Liver (tissue), 9 donors: ENCODE measurements around the gene PYM1. TPM values are rescaled to one million over a fixed set of nuclear protein-coding genes. Genes with fewer than 3 reads are reported as not detected.
A peak's percentile ranks its signal among the peaks of the same experiment; 100 is the strongest.

Experiments
- DNase-seq: peaks from one replicate; pipeline ENCODE4 v3.0.0-alpha.2; 2017; ENCODE audit warnings: low spot score
- H3K27ac ChIP-seq, 2 donors: one replicate each; pipeline ENCODE4 v1.7.0; 2013; ENCODE audit warnings: inconsistent platforms in 2 of 2, low read length in 2 of 2, control low read depth in 1 of 2, low read depth in 1 of 2, mild to moderate bottlenecking in 1 of 2
- H3K27me3 ChIP-seq, 4 donors: one replicate each; pipeline versions ENCODE4 v1.6.1 to v1.7.0; 2013; ENCODE audit warnings: low read length in 3 of 4, inconsistent platforms in 1 of 4, mild to moderate bottlenecking in 1 of 4, moderate library complexity in 1 of 4; ENCODE audit not compliant: control insufficient read depth in 4 of 4, insufficient read depth in 4 of 4
- H3K36me3 ChIP-seq, 4 donors: one replicate each; pipeline versions ENCODE4 v1.6.1 to v1.7.0; 2013; ENCODE audit warnings: low read length in 3 of 4, mild to moderate bottlenecking in 3 of 4, low read depth in 1 of 4, moderate library complexity in 1 of 4; ENCODE audit not compliant: control insufficient read depth in 4 of 4, insufficient read depth in 3 of 4
- H3K4me1 ChIP-seq, 4 donors: one replicate each; pipeline versions ENCODE4 v1.6.1 to v1.7.0; 2013; ENCODE audit warnings: low read length in 3 of 4, mild to moderate bottlenecking in 3 of 4, moderate library complexity in 1 of 4; ENCODE audit not compliant: control insufficient read depth in 4 of 4, insufficient read depth in 4 of 4
- H3K4me3 ChIP-seq, 3 donors: one replicate each; pipeline versions ENCODE4 v1.6.1 to v1.7.0; 2013; ENCODE audit warnings: low read length in 3 of 3, control low read depth in 1 of 3, low read depth in 1 of 3, mild to moderate bottlenecking in 1 of 3
- H3K9ac ChIP-seq, 2 donors: one replicate each; pipeline ENCODE4 v1.7.0; 2013; ENCODE audit warnings: low read length in 2 of 2, mild to moderate bottlenecking in 2 of 2, moderate library complexity in 2 of 2, control low read depth in 1 of 2, low read depth in 1 of 2
- H3K9me3 ChIP-seq, 4 donors: one replicate each; pipeline versions ENCODE4 v1.6.1 to v1.7.0; 2013; ENCODE audit warnings: low read length in 3 of 4; ENCODE audit not compliant: control insufficient read depth in 4 of 4
- EGR1 ChIP-seq, 2 donors: IDR thresholded peaks; 2 replicates each; pipeline ENCODE4 v1.6.1; 2016 to 2018; ENCODE audit warnings: antibody characterized with exemption in 2 of 2, low read depth in 2 of 2
- FOXA1 ChIP-seq: IDR thresholded peaks from 2 replicates; pipeline ENCODE4 v1.6.1; 2016; ENCODE audit warnings: antibody characterized with exemption
- FOXA2 ChIP-seq: IDR thresholded peaks from 2 replicates; pipeline ENCODE4 v1.6.1; 2016; ENCODE audit warnings: antibody characterized with exemption
- GABPA ChIP-seq, 2 donors: IDR thresholded peaks in 1 of 2; conservative IDR thresholded peaks in 1 of 2; 2 replicates each; pipeline ENCODE4 v1.6.1; 2016; ENCODE audit warnings: antibody characterized with exemption in 2 of 2, mild to moderate bottlenecking in 1 of 2, moderate library complexity in 1 of 2
- HNF4A ChIP-seq, 2 donors: conservative IDR thresholded peaks; 2 replicates each; pipeline ENCODE4 v1.6.1; 2016; ENCODE audit warnings: antibody characterized with exemption in 2 of 2, mild to moderate bottlenecking in 2 of 2
- HNF4G ChIP-seq: IDR thresholded peaks from 2 replicates; pipeline ENCODE4 v1.6.1; 2016; ENCODE audit warnings: antibody characterized with exemption
- JUND ChIP-seq, 2 donors: IDR thresholded peaks; 2 replicates each; pipeline ENCODE4 v1.6.1; 2016; ENCODE audit warnings: antibody characterized with exemption in 2 of 2
- NR2F2 ChIP-seq: IDR thresholded peaks from 2 replicates; pipeline ENCODE4 v1.6.1; 2016; ENCODE audit warnings: antibody characterized with exemption
- REST ChIP-seq: IDR thresholded peaks from 2 replicates; pipeline ENCODE4 v1.6.1; 2016; ENCODE audit warnings: antibody characterized with exemption, mild to moderate bottlenecking
- RXRA ChIP-seq, 2 donors: IDR thresholded peaks; 2 replicates each; pipeline ENCODE4 v1.6.1; 2017 to 2018; ENCODE audit warnings: antibody characterized with exemption in 2 of 2, mild to moderate bottlenecking in 1 of 2
- SP1 ChIP-seq: IDR thresholded peaks from 2 replicates; pipeline ENCODE4 v1.6.1; 2018; ENCODE audit warnings: antibody characterized with exemption, mild to moderate bottlenecking
- TAF1 ChIP-seq: conservative IDR thresholded peaks from 2 replicates; pipeline ENCODE4 v1.6.1; 2016; ENCODE audit warnings: antibody characterized with exemption, mild to moderate bottlenecking
- YY1 ChIP-seq: IDR thresholded peaks from 2 replicates; pipeline ENCODE4 v1.6.1; 2016; ENCODE audit warnings: antibody characterized with exemption, mild to moderate bottlenecking
- WGBS: extraction: QIAGEN DNeasy Blood & Tissue Kit; methylation state at CpG from one replicate; pipeline ENCODE4 v1.1.7; 2013; 5-methylcytosine and 5-hydroxymethylcytosine counted together
- polyA plus RNA-seq, 2 donors: library from polyadenylated mRNA; stranded (reverse) in 1 of 2; unstranded in 1 of 2; fragments of 200-250 nt in 1 of 2; fragments of >200 nt in 1 of 2; fragmentation: Nextera tagmentation in 1 of 2; extraction: Ambion mirVana in 1 of 2; gene quantifications; one replicate each; pipeline versions ENCODE4 v1.2.1 to v1.2.3, GENCODE V29; 2013 to 2015
- total RNA-seq, 2 donors: library from RNA; depleted of rRNA; stranded (reverse); fragments of >200 nt; gene quantifications; one replicate each; pipeline ENCODE4 v1.2.3, GENCODE V29; 2014
- TF ChIP-seq, protein P1 (sequence below): fragments of 150-350 bp; IDR thresholded peaks from 2 replicates; pipeline ENCODE4 v1.5.1; 2017; ENCODE audit warnings: improper control_type of control experiment, low read depth, low read length; ENCODE audit not compliant: missing input control
- donor health status: healthy.
- donor health status: healthy.
- donor health status: healthy.
- donor health status: healthy.
- donor health status: healthy.

PYM1 gene
- total and polyA plus RNA-seq, 4 donors = 16.7 to 29.4 (median 21.3) TPM

DNA sequence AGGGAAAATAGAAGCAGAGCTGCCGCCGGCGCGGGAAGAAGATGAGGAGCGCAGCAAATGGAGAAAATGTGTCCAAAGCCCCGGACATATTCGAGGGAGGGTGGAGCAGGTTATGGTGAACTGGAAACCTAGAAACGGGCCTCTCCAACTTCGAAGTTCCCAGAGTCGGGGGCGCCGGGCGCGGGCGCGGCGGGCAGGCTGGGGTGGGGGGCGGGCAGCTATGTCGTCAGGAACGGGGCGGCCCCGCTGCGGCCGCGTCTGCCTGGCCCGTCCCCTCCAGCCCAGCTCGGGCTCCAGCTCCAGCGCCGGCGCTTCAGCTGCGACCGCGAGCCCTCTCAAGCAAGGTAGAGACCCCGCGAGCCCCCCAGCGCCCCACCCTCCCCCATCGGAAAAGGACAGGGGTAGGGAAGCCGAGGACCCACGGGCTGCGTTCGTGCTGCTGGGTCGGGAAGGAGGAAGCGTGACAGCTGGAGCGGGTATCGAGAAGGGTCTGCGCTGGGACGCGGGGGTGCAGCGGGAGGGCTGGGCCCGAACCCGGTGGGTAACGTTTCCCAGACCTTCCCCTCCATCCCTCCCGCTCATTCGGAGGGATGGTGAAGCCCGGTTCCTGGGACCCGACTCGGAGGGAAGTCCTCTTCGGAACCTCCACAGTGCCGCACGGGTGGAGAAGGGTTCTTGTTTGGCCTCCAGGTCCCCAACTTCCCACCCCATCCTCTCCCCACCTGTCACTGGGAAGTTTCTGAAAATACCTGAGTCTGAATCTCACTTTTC is 4.3 kb upstream of the PYM1 start:
- peak overlapping the region; percentile 36 to 68 (median 58) for H3K4me3 ChIP-seq
- peak overlapping the region; percentile 6 to 71 for H3K27ac ChIP-seq
- peaks cover 4 to 20% (median 10%) of the 10 kb centered on the region in 4 donors for H3K4me1 ChIP-seq
- WGBS = 2% methylated on average over 60 of the region's 60 CpGs
- no peaks in the 10 kb centered on the region for H3K9me3 ChIP-seq
- DNase-seq = peak; percentile 64
- H3K27me3 ChIP-seq = no peaks in the 10 kb centered on the region
- H3K36me3 ChIP-seq = no peaks in the 10 kb centered on the region
- no peak for TF ChIP-seq REST
- no peak for TF ChIP-seq SP1
- TF ChIP-seq FOXA2 = no peak
- no peak for TF ChIP-seq HNF4G
- no peak for TF ChIP-seq TAF1
- TF ChIP-seq, protein P1, sequence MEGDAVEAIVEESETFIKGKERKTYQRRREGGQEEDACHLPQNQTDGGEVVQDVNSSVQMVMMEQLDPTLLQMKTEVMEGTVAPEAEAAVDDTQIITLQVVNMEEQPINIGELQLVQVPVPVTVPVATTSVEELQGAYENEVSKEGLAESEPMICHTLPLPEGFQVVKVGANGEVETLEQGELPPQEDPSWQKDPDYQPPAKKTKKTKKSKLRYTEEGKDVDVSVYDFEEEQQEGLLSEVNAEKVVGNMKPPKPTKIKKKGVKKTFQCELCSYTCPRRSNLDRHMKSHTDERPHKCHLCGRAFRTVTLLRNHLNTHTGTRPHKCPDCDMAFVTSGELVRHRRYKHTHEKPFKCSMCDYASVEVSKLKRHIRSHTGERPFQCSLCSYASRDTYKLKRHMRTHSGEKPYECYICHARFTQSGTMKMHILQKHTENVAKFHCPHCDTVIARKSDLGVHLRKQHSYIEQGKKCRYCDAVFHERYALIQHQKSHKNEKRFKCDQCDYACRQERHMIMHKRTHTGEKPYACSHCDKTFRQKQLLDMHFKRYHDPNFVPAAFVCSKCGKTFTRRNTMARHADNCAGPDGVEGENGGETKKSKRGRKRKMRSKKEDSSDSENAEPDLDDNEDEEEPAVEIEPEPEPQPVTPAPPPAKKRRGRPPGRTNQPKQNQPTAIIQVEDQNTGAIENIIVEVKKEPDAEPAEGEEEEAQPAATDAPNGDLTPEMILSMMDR = no peak
- TF ChIP-seq EGR1 (IDR thresholded peaks at IDR 0.05; ENCODE audit: low read depth in 2 of 2) = no peak
- no peak for TF ChIP-seq NR2F2
- no peak for TF ChIP-seq RXRA (IDR thresholded peaks at IDR 0.05)
- no peak for TF ChIP-seq FOXA1
- TF ChIP-seq HNF4A (conservative IDR thresholded peaks at IDR 0.05) = no peak
- TF ChIP-seq JUND (IDR thresholded peaks at IDR 0.05) = no peak
- no peak for TF ChIP-seq YY1
- peak overlapping the region in 1 of 2 donors; percentile 33 for H3K9ac ChIP-seq

- DNase-seq = no peak
- peak overlapping the region; percentile 36 to 68 (median 58) for H3K4me3 ChIP-seq
- H3K9ac ChIP-seq = peak overlapping the region; percentile 19 to 67
- WGBS = 17% methylated on average over 10 of the region's 10 CpGs
- H3K27me3 ChIP-seq = no peaks in the 10 kb centered on the region
- H3K27ac ChIP-seq = peak overlapping the region; percentile 6 to 71
- TF ChIP-seq GABPA (IDR thresholded peaks at IDR 0.05 in 1 of 2, conservative IDR thresholded peaks at IDR 0.05 in 1 of 2) (no peak), FOXA1 (no peak), HNF4A (conservative IDR thresholded peaks at IDR 0.05) (no peak), JUND (IDR thresholded peaks at IDR 0.05) (no peak), REST (no peak), FOXA2 (no peak)
- no peaks in the 10 kb centered on the region for H3K36me3 ChIP-seq
- H3K9me3 ChIP-seq = no peaks in the 10 kb centered on the region
- H3K4me1 ChIP-seq = peaks cover 4 to 23% (median 13%) of the 10 kb centered on the region in 4 donors
Observed at GRCh38 chr12:55931317-55931779, 3.7 kb upstream of the PYM1 start.
